HG03196 (cell line): ENCODE measurements around the gene ERVW-1.
"Not testable (repeated sequence)": the region's sequence is repeated elsewhere in the genome, so short reads cannot be mapped to it uniquely, and the experiment has no call there.

Experiments
- ATAC-seq: cut with Tn5 transposase; IDR thresholded peaks from one replicate; pipeline ENCODE4 v1.9.1; 2021; ENCODE audit not compliant: unreplicated experiment

ERVW-1 gene

GRCh38 chr7:92477681-92478080, at the start of gene ERVW-1:
ERVW-1 (minus strand) TSS chr7:92477946; CDS start chr7:92470381, 7,565 bp downstream.
- ATAC-seq = not testable (repeated sequence)

GRCh38 chr7:92523110-92523509, 45.4 kb upstream of the ERVW-1 start:
- ATAC-seq = no peak

GRCh38 chr7:92520024-92520423, 42.3 kb upstream of the ERVW-1 start:
- ATAC-seq = no peak

- no peak for ATAC-seq
Observed at GRCh38 chr7:92517631-92518030, 39.9 kb upstream of the ERVW-1 start.

GRCh38 chr7:92513167-92513902, 35.6 kb upstream of the ERVW-1 start:
- no peak for ATAC-seq

- no peak for ATAC-seq
Observed at GRCh38 chr7:92508946-92509345, 31.2 kb upstream of the ERVW-1 start.

- no peak for ATAC-seq
Observed at GRCh38 chr7:92506363-92506762, 28.6 kb upstream of the ERVW-1 start.

- ATAC-seq = no peak
Observed at GRCh38 chr7:92504563-92504962, 26.8 kb upstream of the ERVW-1 start.

- no peak for ATAC-seq
Observed at GRCh38 chr7:92503767-92504166, 26.0 kb upstream of the ERVW-1 start.

GRCh38 chr7:92498557-92498956, 20.8 kb upstream of the ERVW-1 start:
- ATAC-seq = no peak

- no peak for ATAC-seq
Observed at GRCh38 chr7:92496876-92497275, 19.1 kb upstream of the ERVW-1 start.

- ATAC-seq = no peak
Observed at GRCh38 chr7:92489634-92490033, 11.9 kb upstream of the ERVW-1 start.

- no peak for ATAC-seq
Observed at GRCh38 chr7:92487804-92488203, 10.1 kb upstream of the ERVW-1 start.

GRCh38 chr7:92485974-92486373, 8.2 kb upstream of the ERVW-1 start:
- ATAC-seq = no peak

GRCh38 chr7:92485267-92485892, 7.6 kb upstream of the ERVW-1 start:
- ATAC-seq = no peak

GRCh38 chr7:92484226-92484625, 6.5 kb upstream of the ERVW-1 start:
- ATAC-seq = not testable (repeated sequence)

- not testable (repeated sequence) for ATAC-seq
Observed at GRCh38 chr7:92483624-92484023, 5.9 kb upstream of the ERVW-1 start.

GRCh38 chr7:92479146-92479545, 1.4 kb upstream of the ERVW-1 start:
- not testable (repeated sequence) for ATAC-seq

GRCh38 chr7:92478711-92479110, 965 bp upstream of the ERVW-1 start:
- ATAC-seq = no peak

- ATAC-seq = no peak
Observed at GRCh38 chr7:92478095-92478494, 349 bp upstream of the ERVW-1 start.

- ATAC-seq = not testable (repeated sequence)
Observed at GRCh38 chr7:92475851-92476590, 1.7 kb downstream of the ERVW-1 start.

- not testable (repeated sequence) for ATAC-seq
Observed at GRCh38 chr7:92475261-92475770, 2.4 kb downstream of the ERVW-1 start.
